Medulla oblongata (tissue), 1 donor: ENCODE data around the gene PCDHGB3.
"Not testable (repeated sequence)": the region's sequence is repeated elsewhere in the genome, so short reads cannot be mapped to it uniquely, and the experiment has no call there.

Experiments
- DNase-seq: peaks from one replicate; pipeline ENCODE4 v3.0.0-alpha.2; 2015; ENCODE audit errors: extremely low spot score

PCDHGB3 gene

GRCh38 chr5:141392429-141393198 is 22.6 kb downstream of the PCDHGB3 start, which contains the start of gene PCDHGA8:
Gene PCDHGA8 (plus strand): TSS chr5:141392633. CDS start chr5:141392814, 181 bp downstream.
- no peak for DNase-seq

- DNase-seq: no peak
Measured at GRCh38 chr5:141393267-141393666, 23.2 kb downstream of the PCDHGB3 start.

- not testable (repeated sequence) for DNase-seq
Measured at GRCh38 chr5:141394401-141395187, 24.6 kb downstream of the PCDHGB3 start.

GRCh38 chr5:141397756-141398551 is 27.9 kb downstream of the PCDHGB3 start, which contains the start of gene PCDHGB5:
Gene PCDHGB5 (plus strand): TSS chr5:141397947. CDS start chr5:141398128, 181 bp downstream.
- peak; percentile 12 for DNase-seq

GRCh38 chr5:141398608-141399007 is 28.6 kb downstream of the PCDHGB3 start:
- DNase-seq: no peak

GRCh38 chr5:141399555-141400258 is 29.7 kb downstream of the PCDHGB3 start:
- no peak for DNase-seq

- peak; percentile 27 for DNase-seq
Measured at GRCh38 chr5:141402553-141403243, 32.7 kb downstream of the PCDHGB3 start, which contains the start of gene PCDHGA9. Gene PCDHGA9 (plus strand): TSS chr5:141402778. CDS start chr5:141402953, 175 bp downstream.

- no peak for DNase-seq
Measured at GRCh38 chr5:141403387-141403786, 33.3 kb downstream of the PCDHGB3 start.

GRCh38 chr5:141407790-141408505 is 37.9 kb downstream of the PCDHGB3 start, which contains the start of gene PCDHGB6:
Gene PCDHGB6 (plus strand): TSS chr5:141408021. CDS start chr5:141408203, 182 bp downstream.
- DNase-seq: not testable (repeated sequence)

- no peak for DNase-seq
Measured at GRCh38 chr5:141409598-141410306, 39.7 kb downstream of the PCDHGB3 start.

GRCh38 chr5:141411575-141411974 is 41.5 kb downstream of the PCDHGB3 start:
- DNase-seq: no peak

GRCh38 chr5:141412854-141413539 is 43.0 kb downstream of the PCDHGB3 start, which contains the start of gene PCDHGA10:
Gene PCDHGA10 (plus strand): TSS chr5:141412987. CDS start chr5:141413176, 189 bp downstream.
- peak; percentile 25 for DNase-seq

- no peak for DNase-seq
Measured at GRCh38 chr5:141413540-141414069, 43.6 kb downstream of the PCDHGB3 start.

GRCh38 chr5:141414548-141415274 is 44.7 kb downstream of the PCDHGB3 start:
- not testable (repeated sequence) for DNase-seq

- DNase-seq: not testable (repeated sequence)
Measured at GRCh38 chr5:141415275-141415618, 45.2 kb downstream of the PCDHGB3 start.

GRCh38 chr5:141417494-141418172 is 47.6 kb downstream of the PCDHGB3 start, which contains the start of gene PCDHGB7:
Gene PCDHGB7 (plus strand): TSS chr5:141417677. CDS start chr5:141417860, 183 bp downstream.
- DNase-seq: peak; percentile 57
